Upper lobe of right lung (tissue), 1 donor: ENCODE measurements around the gene GNG12. TPM values are rescaled to one million over a fixed set of nuclear protein-coding genes. Genes with fewer than 3 reads are reported as not detected.

Experiments
- ATAC-seq: fragments of 200-7000 bp; cut with Tn5 transposase; one replicate; pipeline ENCODE4 v1.9.1; 2020; ENCODE audit warnings: mild to moderate bottlenecking, moderate library complexity
- DNase-seq: peaks from one replicate; pipeline ENCODE4 v3.0.0-alpha.2; 2020
- H3K27ac ChIP-seq: fragments of 200-600 bp; one replicate; pipeline ENCODE4 v1.8.0; 2022
- H3K27me3 ChIP-seq: fragments of 200-600 bp; one replicate; pipeline ENCODE4 v1.8.0; 2022; ENCODE audit warnings: mild to moderate bottlenecking
- H3K36me3 ChIP-seq: fragments of 200-600 bp; one replicate; pipeline ENCODE4 v1.8.0; 2022
- H3K4me1 ChIP-seq: fragments of 200-600 bp; one replicate; pipeline ENCODE4 v1.8.0; 2022
- H3K4me3 ChIP-seq: fragments of 200-600 bp; one replicate; pipeline ENCODE4 v1.8.0; 2022; ENCODE audit warnings: mild to moderate bottlenecking
- H3K9me3 ChIP-seq: fragments of 200-600 bp; one replicate; pipeline ENCODE4 v1.8.0; 2022
- intact Hi-C: fragments of 100-400 bp; cut with DNase I; formaldehyde crosslinking; loops from one replicate; pipeline ENCODE4 v1.11.0; 2022
- total RNA-seq: library from RNA; stranded (reverse); fragmentation: NEBNext Ultra II Directional; extraction: Animal tissue kit (Norgen Biotek cat#: 25700); gene quantifications from one replicate; pipeline ENCODE4 v1.2.1, GENCODE V29; 2021
- TF ChIP-seq, protein P1 (sequence below): fragments of 200-600 bp; IDR thresholded peaks from one replicate; pipeline ENCODE4 v1.8.0; 2022; ENCODE audit warnings: antibody characterized with exemption
- donor health status: DM: no; HTN: yes; CAD: no; lungs with severe emphysema.

GNG12 gene
- total RNA-seq, 1 donor from 2014 or later = 59.8 TPM

DNA sequence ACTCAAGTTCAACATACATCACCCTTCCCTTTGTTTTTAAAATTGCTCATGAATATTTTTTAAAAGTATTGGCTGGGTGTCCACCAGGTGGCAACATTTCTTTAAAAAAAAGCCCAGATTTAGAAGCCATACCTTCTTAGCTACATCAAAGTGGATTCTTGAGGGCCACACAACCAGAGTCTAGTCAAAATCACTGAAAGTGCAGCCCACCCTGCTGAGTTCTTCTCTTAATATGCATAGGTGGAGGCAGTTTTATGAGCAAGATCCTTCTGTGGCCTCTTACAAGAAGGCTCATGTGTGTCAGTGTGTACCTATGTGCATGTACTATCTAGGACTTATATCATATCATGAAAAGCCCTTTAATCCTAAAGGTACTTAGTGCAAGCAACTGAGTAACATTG, 16.9 kb upstream of the GNG12 start:
- H3K4me1 ChIP-seq = peaks cover 7% of the 10 kb centered on the region
- intact Hi-C loops = loop anchor here (10.0 kb wide), 1 partner anchor 265 kb away; no protein-coding TSS in a partner anchor
- DNase-seq (no peak), ATAC-seq (peak; percentile 32)
- H3K4me3 ChIP-seq = no peak overlapping the region
- H3K27me3 ChIP-seq = no peaks in the 10 kb centered on the region
- H3K36me3 ChIP-seq = no peaks in the 10 kb centered on the region
- no peaks in the 10 kb centered on the region for H3K9me3 ChIP-seq
- no peak overlapping the region for H3K27ac ChIP-seq
- TF ChIP-seq, protein P1, sequence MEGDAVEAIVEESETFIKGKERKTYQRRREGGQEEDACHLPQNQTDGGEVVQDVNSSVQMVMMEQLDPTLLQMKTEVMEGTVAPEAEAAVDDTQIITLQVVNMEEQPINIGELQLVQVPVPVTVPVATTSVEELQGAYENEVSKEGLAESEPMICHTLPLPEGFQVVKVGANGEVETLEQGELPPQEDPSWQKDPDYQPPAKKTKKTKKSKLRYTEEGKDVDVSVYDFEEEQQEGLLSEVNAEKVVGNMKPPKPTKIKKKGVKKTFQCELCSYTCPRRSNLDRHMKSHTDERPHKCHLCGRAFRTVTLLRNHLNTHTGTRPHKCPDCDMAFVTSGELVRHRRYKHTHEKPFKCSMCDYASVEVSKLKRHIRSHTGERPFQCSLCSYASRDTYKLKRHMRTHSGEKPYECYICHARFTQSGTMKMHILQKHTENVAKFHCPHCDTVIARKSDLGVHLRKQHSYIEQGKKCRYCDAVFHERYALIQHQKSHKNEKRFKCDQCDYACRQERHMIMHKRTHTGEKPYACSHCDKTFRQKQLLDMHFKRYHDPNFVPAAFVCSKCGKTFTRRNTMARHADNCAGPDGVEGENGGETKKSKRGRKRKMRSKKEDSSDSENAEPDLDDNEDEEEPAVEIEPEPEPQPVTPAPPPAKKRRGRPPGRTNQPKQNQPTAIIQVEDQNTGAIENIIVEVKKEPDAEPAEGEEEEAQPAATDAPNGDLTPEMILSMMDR = peak; percentile 59

DNA sequence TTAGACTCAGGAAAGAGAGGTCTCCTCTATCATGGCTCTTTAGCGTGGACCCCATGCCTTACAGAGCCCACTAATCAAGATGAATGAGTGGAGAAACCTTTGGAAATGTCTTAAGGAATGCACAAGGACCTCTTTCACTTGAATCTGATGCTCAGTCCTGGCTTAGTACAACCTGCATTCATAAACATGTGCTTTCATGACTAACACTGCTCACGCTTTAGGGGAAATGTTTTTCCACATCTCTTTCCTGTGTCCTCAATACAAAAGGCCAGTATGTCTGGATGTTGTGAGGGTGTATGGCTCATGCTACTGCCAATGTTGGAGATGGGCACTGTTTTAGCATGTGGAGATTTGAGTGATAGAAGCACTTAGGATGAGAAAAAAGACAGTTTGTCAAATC, 14.2 kb upstream of the GNG12 start:
- peaks cover 7% of the 10 kb centered on the region for H3K4me1 ChIP-seq
- H3K27me3 ChIP-seq = no peaks in the 10 kb centered on the region
- no peaks in the 10 kb centered on the region for H3K36me3 ChIP-seq
- H3K27ac ChIP-seq = no peak overlapping the region
- TF ChIP-seq, protein P1 = no peak
- no peak for ATAC-seq
- intact Hi-C loops = no loop called here
- DNase-seq = no peak
- H3K4me3 ChIP-seq = no peak overlapping the region
- no peaks in the 10 kb centered on the region for H3K9me3 ChIP-seq

DNA sequence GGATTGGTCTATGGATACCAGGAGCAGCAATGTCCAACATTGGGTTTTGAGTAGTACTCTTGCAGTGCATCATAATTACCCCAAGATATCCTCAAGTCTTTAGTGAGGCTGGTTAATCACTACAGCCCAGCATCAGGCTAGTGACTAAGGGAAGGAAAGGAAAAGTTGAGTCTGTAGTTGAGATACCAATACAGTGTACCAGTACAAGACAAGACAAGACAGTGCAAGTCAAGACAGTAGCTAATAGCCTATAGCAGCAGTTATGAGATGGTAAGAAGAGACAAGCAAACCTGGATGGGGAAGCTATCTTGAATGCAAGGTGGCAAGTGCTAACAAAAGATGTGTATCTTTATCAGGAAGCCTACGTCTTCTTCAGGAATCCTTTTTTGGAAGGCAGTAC, 13.3 kb upstream of the GNG12 start:
- TF ChIP-seq, protein P1 = no peak
- Histone ChIP-seq H3K27me3 (no peaks in the 10 kb centered on the region), H3K36me3 (no peaks in the 10 kb centered on the region), H3K9me3 (no peaks in the 10 kb centered on the region), H3K4me1 (peaks cover 7% of the 10 kb centered on the region), H3K4me3 (no peak overlapping the region), H3K27ac (no peak overlapping the region)
- intact Hi-C loops = no loop called here
- DNase-seq = no peak
- no peak for ATAC-seq

DNA sequence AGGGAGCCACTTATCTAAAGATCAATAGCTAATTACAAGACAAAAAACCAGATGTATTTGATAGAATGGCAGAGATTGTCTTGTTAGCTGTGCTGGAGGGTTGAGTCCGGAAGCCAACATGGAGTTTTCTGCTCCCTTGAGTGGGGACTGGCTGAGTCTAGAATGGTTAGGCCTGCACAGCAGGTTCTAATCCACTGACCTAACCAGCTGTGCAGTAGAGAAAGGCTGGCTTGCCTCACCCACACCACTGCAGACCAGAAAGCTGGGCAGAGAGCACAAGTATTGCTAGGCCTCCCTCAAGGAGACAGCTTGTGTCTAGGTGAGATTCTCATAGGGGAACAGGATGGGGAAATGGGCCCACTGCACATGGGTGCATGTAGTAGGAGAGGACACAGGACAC, 11.7 kb upstream of the GNG12 start:
- Histone ChIP-seq H3K36me3 (no peaks in the 10 kb centered on the region), H3K4me1 (peaks cover 8% of the 10 kb centered on the region), H3K27ac (no peak overlapping the region), H3K9me3 (no peaks in the 10 kb centered on the region), H3K27me3 (no peaks in the 10 kb centered on the region), H3K4me3 (no peak overlapping the region)
- DNase-seq (no peak), ATAC-seq (no peak)
- intact Hi-C loops = no loop called here
- TF ChIP-seq, protein P1 = no peak

DNA sequence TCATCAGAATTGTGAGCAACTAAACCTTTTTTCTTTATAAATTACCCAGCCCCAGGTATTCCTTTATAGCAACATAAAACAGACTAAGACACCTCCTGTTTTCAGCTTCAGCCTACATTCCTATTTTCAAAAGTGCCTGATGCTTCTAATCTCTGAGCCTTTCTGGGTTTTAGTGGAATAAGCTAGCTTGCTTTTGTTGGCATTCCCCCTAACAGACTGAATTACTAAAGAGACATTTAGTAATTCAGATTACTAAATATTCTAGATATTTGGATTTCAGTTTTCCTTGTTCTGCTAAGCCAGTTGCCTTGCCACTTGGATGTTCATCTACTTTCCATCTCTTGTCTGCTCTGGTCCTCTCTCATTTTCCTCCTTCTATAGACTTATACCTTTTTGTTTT, 10.5 kb upstream of the GNG12 start:
- TF ChIP-seq, protein P1 = no peak
- no peak for DNase-seq
- Histone ChIP-seq H3K4me1 (peaks cover 8% of the 10 kb centered on the region), H3K4me3 (no peak overlapping the region), H3K27me3 (no peaks in the 10 kb centered on the region), H3K27ac (no peak overlapping the region), H3K9me3 (no peaks in the 10 kb centered on the region), H3K36me3 (no peaks in the 10 kb centered on the region)
- intact Hi-C loops = no loop called here
- no peak for ATAC-seq

DNA sequence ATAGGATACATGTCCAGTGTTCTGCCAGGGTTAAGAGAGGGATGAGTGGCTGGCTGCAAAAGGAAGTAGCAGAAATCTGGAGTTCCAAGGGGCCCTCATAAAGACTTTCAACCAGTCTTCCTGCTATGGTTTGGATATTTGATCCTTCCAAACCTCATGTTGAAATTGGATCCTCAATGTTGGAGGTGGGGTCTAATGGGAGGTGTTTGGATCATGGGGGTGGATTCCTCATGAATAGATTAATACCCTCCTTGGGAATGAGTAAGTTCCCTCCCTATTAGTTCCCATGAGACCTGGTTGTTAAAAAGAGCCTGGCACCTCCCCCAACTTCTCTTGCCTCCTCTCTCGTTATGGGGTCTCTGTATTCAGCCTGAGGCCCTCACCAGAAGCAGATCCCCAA, 10.1 kb upstream of the GNG12 start:
- H3K4me1 ChIP-seq = peaks cover 11% of the 10 kb centered on the region
- no peaks in the 10 kb centered on the region for H3K27me3 ChIP-seq
- DNase-seq (no peak), ATAC-seq (no peak)
- TF ChIP-seq, protein P1 = no peak
- no peak overlapping the region for H3K27ac ChIP-seq
- intact Hi-C loops = no loop called here
- H3K36me3 ChIP-seq = no peaks in the 10 kb centered on the region
- no peak overlapping the region for H3K4me3 ChIP-seq
- H3K9me3 ChIP-seq = no peaks in the 10 kb centered on the region
